GM18519 (cell line): ENCODE results near the gene DNAJC13.

Experiments
- ATAC-seq: cut with Tn5 transposase; IDR thresholded peaks from one replicate; pipeline ENCODE4 v1.9.1; 2021; ENCODE audit warnings: mild to moderate bottlenecking, moderate library complexity; ENCODE audit not compliant: unreplicated experiment, low FRiP score

DNAJC13 gene

DNA sequence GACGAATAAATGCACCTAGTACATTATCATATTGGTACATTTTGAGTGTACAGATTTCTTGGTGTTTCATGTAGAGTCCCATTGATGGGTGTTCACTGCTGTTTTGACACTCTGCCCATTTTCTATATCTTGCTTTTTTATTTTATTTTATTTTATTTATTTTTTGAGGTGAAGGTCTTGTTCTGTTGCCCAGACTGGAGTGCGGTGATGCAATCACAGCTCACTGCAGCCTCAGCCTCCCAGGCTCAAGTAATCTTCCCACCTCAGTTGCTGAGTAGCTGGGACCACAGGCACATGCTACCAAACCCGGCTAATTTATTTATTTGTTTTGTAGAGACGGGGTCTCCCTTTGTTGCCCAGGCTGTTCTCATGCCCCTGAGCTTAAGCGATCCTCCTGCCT, 44.2 kb downstream of the DNAJC13 start:
- no peak for ATAC-seq

- no peak for ATAC-seq
These were observed 46.8 kb downstream of the DNAJC13 start for GRCh38 chr3:132464066-132464465.

DNA sequence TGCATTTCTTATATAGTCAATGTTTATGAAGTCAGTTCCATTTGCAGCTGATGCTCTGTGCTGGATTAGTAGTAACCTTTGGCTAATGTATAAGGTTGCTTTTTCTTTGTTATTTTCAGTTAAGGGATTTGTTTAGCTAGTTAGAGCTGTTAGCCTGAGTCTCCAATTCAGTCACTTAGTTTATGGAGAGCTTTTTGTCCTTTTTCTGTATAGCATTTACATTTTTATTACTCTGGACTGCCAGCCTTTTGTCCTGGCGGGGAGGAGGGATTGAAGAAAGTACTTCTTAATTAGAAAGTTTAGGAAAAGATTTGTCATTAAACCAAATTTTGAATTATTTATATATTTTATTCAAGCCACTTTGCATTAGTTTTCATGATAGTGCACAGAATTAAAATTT, 52.0 kb downstream of the DNAJC13 start:
- ATAC-seq = no peak

DNA sequence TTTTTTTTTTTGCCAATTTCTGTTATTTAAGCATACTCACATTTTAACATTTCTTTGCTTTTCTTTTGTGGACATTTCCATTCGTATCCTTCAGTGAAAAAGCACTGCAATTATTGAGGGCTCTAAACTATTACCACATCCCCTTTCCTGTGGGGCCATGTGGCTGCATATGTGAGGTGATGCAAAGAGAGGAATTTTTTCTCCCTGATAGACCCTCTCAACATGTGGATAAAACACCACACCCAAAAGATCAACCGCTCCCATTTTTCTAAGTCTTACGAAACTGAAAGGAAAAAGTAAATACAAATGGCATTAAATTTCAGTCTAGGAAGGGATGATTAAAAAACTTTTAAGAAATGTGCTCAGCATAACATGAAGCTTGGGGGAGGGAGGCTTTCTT, 68.8 kb downstream of the DNAJC13 start:
- no peak for ATAC-seq

GRCh38 chr3:132488151-132488550, 70.8 kb downstream of the DNAJC13 start:
- ATAC-seq = no peak

DNA sequence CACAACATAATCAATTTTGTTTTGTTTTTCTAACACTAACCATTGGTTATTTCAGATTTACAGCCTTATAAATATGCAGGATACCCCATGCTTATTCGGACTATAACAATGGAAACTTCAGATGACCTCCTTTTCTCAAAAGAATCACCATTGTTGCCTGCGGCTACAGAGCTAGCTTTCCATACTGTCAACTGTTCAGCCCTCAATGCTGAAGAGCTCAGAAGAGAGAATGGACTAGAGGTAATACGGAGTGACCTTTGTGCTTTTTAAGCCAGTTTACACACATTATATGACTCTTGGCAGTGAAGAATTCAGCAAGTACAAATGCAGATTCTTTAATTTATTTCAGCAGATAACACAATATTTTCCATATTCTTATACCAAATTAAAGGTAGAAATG, 81.8 kb downstream of the DNAJC13 start:
- no peak for ATAC-seq

- no peak for ATAC-seq
These were observed 86.3 kb downstream of the DNAJC13 start for GRCh38 chr3:132503559-132503958.

DNA sequence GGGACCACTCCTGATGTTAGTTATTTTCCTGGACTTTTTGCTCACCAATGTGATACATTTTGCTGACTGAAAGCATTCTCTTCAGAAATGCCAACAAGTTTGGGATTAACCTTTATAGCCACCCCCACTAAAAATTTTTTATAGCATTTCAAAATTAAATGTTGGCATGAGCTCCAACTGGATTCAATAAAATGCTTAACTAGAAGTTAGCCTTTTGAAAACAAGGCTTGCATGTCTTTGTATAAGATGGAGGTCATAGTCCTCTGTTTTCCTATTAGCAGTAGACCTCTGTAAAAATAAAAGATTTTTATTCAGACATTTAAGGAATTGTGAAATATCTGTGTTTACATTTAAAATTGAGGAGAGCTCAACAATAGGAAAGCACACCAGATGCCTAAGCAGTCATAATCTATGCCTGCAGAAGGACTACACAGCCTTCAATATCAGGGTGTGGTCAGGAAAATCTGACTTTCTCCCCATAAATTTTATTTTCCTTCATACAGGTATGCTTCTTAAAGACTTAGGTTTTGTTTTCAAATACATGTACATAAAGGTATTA, 87.2 kb downstream of the DNAJC13 start:
- ATAC-seq = no peak

DNA sequence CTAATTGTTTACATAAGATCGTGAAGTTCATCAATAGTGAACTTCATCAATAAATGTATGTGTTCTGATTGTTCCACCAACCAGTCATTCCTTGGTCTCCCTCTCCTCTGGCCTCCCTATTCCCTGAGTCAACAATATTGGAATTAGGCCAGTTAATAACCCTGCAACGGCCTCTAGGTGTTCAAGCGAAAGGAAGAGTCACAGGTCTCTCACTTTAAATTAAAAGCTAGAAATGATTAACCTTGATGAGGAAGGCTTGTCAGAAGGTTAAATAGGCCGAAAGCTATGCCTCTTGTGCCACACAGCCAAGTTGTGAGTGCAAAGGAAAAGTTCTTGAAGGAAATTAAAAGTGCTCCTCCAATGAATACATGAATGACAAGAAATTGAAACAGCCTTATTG, 90.4 kb downstream of the DNAJC13 start:
- ATAC-seq = no peak

DNA sequence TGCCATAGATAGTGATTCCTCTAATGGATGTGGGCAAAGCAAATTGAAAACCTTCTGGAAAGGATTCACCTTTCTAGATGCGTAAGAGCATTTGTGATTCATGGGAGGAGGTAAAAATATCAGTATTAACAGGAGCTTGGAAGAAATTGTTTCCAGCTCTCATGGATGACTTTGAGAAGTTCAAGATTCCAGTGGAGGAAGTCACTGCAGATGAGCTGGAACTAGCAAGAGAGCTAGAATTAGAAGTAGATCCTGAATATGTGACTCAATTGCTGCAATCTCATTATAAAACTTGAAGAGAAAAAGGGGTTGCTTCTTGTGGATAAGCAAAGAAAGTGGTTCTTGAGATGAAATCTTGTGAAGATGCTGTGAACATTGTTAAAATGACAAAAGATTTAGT, 91.8 kb downstream of the DNAJC13 start:
- no peak for ATAC-seq

DNA sequence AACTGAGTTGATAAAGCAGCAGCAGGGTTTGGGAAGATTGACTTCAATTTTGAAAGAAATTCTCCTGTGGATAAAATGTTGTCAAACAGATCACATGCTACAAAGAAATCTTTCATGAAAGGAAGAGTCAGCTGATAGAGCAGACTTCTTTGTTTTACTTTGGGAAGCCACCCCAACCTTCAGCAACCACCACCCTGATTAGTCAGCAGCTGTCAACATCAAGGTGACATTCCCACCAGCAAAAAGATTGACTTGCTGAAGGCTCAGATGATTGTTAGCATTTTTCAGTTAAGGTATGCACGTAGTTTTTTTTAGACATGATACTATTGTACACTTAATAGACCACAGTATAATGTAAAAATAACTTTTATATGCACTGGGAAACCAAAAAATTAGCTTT, 92.2 kb downstream of the DNAJC13 start:
- no peak for ATAC-seq

GRCh38 chr3:132513057-132513456, 95.8 kb downstream of the DNAJC13 start:
- no peak for ATAC-seq

- ATAC-seq = no peak
These were observed 100.0 kb downstream of the DNAJC13 start for GRCh38 chr3:132517311-132517710.

- no peak for ATAC-seq
These were observed 102.6 kb downstream of the DNAJC13 start for GRCh38 chr3:132519914-132520313.

GRCh38 chr3:132521901-132522300, 104.6 kb downstream of the DNAJC13 start:
- ATAC-seq = no peak

GRCh38 chr3:132522353-132522752, 105.1 kb downstream of the DNAJC13 start:
- no peak for ATAC-seq

- no peak for ATAC-seq
These were observed 113.3 kb downstream of the DNAJC13 start for GRCh38 chr3:132530624-132531023.

- ATAC-seq = peak; percentile 56
These were observed 118.5 kb downstream of the DNAJC13 start for GRCh38 chr3:132535575-132536441.

DNA sequence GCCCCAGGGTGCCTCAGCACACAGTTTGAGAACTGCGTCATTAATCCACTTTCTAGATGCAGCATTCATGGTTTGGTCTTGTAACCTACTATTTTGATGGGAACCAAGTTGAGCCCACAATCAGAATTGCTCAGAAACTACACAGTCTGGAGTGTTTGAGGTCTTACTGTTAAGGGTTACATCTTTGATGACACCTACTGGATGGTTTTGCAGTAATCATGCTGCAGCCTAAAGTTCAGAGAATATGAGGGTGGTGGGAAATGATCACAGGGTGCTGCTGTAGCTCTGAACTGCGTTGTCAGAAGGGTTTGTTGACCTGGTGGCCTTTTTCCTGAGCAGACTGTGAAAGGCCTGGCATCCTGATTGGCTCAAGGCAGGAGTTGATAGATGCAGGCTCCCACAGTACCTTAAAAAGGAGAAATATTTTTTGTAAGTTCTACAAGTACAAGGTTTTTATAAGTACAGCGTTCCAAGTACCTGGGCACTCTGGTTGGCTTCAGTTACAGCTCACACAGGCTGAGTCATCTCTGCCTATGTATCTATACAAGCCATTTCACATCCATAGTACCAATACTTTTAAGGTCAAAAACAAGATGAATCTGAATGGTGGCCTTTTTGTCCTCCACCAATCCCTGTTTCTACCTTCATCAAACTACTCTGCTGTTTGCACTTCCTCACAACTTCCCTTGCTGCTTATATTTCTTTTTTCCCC, 119.3 kb downstream of the DNAJC13 start:
- no peak for ATAC-seq

DNA sequence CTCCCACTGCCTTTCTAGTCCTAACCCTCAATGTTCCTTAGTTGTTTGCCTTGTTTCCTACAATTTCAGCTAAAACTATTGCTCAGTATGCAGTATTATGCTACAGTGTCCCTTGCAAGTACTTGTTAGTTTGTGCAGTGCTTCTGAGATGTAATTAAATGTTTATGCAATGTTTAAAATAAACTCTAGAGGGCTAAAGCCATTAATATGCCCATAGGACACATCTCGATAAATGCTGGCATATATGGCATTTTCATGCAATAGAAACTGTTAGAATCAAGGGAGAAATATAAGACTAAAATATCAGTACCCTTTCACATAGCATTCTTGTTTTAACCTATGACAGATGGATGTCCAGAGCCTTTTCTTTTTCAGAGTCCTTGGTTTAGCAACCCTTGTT, 120.0 kb downstream of the DNAJC13 start:
- ATAC-seq = no peak

GRCh38 chr3:132538072-132538471, 120.8 kb downstream of the DNAJC13 start:
- no peak for ATAC-seq

- ATAC-seq = no peak
These were observed 122.4 kb downstream of the DNAJC13 start for GRCh38 chr3:132539681-132540080.
